ENCODE measurements around the gene SOCS1. TPM values are rescaled to one million over a fixed set of nuclear protein-coding genes. Genes with fewer than 3 reads are reported as not detected.

Gene SOCS1
- total and polyA plus RNA-seq, 2 donors (not counting 3 experiments of a cell fraction or from before 2014, with no cell fraction given), result 1.1 to 1.7 TPM

- dilution Hi-C loops (cut with MboI; ENCODE audit: extremely low pct_ligation_motif_present, low sequenced_read_pairs), result no loop called here
- no peak for DNase-seq (ENCODE audit: low read depth, low spot score)
- TF ChIP-seq GATA2 (IDR thresholded peaks at IDR 0.05; ENCODE audit: insufficient read depth, insufficient read length, low read depth, low read length) (no peak), POLR2AphosphoS5 (IDR thresholded peaks at IDR 0.05; ENCODE audit: insufficient read depth, low read depth, low read length) (no peak), MAX (IDR thresholded peaks at IDR 0.05; ENCODE audit: insufficient read depth, insufficient read length) (no peak), CTCF (IDR thresholded peaks at IDR 0.05; ENCODE audit: extremely low read depth in 1 of 2, insufficient read depth in 1 of 2, low read depth in 1 of 2, low read length in 2 of 2) (no peak), FOS (IDR thresholded peaks at IDR 0.05; ENCODE audit: borderline replicate concordance, insufficient read depth, low read length) (no peak), POLR2A (IDR thresholded peaks at IDR 0.05; ENCODE audit: low read depth, low read length) (no peak), JUN (IDR thresholded peaks at IDR 0.05; ENCODE audit: borderline replicate concordance, insufficient read depth, insufficient read length, low read depth) (no peak), EZH2 (IDR thresholded peaks at IDR 0.05; ENCODE audit: borderline replicate concordance, low read depth, low read length, severe bottlenecking) (no peak), MYC (IDR thresholded peaks at IDR 0.05; ENCODE audit: low read depth, low read length) (no peak)
Observed at GRCh38 chr16:11229906-11230305, 26.1 kb downstream of the SOCS1 start.

More at GRCh38 chr16:11229906-11230305, 26.1 kb downstream of the SOCS1 start:
- Histone ChIP-seq H3K4me3 (replicated peaks in 1 of 3; ENCODE audit: insufficient read depth in 1 of 3, low read depth in 1 of 3, low read length in 3 of 3) (no peak overlapping the region), H3K9ac (replicated peaks; ENCODE audit: extremely low read depth, insufficient read depth, low read length) (no peak overlapping the region), H3K36me3 (ENCODE audit: control insufficient read depth in 2 of 2, extremely low read depth in 1 of 2, insufficient read depth in 2 of 2, low read length in 2 of 2) (no peaks in the 10 kb centered on the region), H3K4me2 (ENCODE audit: insufficient read depth, low read length) (no peak overlapping the region), H3K27me3 (ENCODE audit: control insufficient read depth in 2 of 2, insufficient read depth in 2 of 2, low read length in 2 of 2) (no peaks in the 10 kb centered on the region), H3K4me1 (ENCODE audit: control insufficient read depth, extremely low read depth, insufficient read depth, low read length) (no peaks in the 10 kb centered on the region), H3K9me3 (replicated peaks; ENCODE audit: control insufficient read depth, insufficient read depth, low read length) (no peaks in the 10 kb centered on the region), H2AFZ (ENCODE audit: low read depth, low read length) (no peak overlapping the region), H4K20me1 (replicated peaks; ENCODE audit: control insufficient read depth, extremely low read depth, insufficient read depth, low read length) (no peaks in the 10 kb centered on the region), H3K9me1 (replicated peaks; ENCODE audit: control insufficient read depth, extremely low read depth, insufficient read depth, low read length) (no peaks in the 10 kb centered on the region), H3K27ac (ENCODE audit: insufficient read depth, low read depth, low read length) (no peak overlapping the region), H3K79me2 (ENCODE audit: control insufficient read depth, insufficient read depth, low read length) (no peaks in the 10 kb centered on the region)
- FAIRE-seq, result no peak
- BruUV-seq (replicated peaks), result no TSS peak
- CTCF ChIA-PET, result interaction anchor here (1.5 kb wide), 2 partner anchors 26 to 39 kb away, joined by 4 to 5 read pairs; partner anchors contain the start of gene SOCS1
- POLR2A ChIA-PET, result no interaction called here
- intact Hi-C loops (cut with micrococcal nuclease), result no loop called here
